H54 (cell line): Measurements from ENCODE around the gene EIF3K.

Experiments used
- DNase-seq: peaks from one replicate; pipeline ENCODE4 v3.0.0; 2011; ENCODE audit warnings: low spot score, mixed read lengths; ENCODE audit not compliant: insufficient read length
- FAIRE-seq: peaks from 3 replicates; lab custom pipeline; 2011; peaks lifted over from hg19 to GRCh38; lab: Jason Lieb, UNC
- POLR2A ChIP-seq: IDR thresholded peaks from 2 replicates; pipeline ENCODE4 v1.6.1; 2011; ENCODE audit warnings: low read depth, mild to moderate bottlenecking, low read length

Gene EIF3K

DNA sequence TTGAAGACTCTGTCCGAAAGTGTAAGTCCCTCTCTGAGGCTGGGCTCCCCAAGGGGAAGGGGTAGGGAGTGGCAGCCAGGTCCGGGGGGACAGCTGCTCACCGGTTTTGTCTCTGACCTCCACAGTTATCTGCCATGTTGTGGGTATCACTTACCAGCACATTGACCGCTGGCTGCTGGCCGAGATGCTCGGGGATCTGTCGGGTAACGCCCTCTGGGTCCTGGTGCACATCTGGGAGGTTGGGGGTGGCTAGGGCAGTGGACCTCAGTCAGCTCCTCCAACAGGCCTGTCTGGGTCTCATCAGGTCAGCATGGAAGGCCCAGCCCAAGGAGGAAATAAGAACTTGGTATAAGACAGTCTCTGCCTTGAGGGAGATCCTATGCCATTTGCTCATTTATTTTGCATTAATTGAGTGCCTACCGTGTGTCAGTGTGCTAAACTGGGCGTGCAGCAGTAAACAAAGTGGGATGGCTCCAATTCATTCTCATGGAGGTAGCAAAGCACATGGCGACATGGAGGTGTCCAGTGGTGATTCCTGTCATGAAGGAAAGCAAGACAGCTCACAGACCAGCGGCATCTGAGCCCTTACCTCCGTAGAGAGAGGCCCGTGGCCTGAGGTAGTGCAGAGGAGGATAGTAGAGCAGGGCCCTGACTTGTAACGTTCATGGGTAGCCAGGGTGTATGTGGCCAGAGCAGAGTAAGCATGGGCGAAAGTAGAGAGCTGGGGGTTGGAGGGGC lies 13.7 kb downstream of the EIF3K start:
- no peak for TF ChIP-seq POLR2A
- no peak for DNase-seq
- no peak for FAIRE-seq

DNA sequence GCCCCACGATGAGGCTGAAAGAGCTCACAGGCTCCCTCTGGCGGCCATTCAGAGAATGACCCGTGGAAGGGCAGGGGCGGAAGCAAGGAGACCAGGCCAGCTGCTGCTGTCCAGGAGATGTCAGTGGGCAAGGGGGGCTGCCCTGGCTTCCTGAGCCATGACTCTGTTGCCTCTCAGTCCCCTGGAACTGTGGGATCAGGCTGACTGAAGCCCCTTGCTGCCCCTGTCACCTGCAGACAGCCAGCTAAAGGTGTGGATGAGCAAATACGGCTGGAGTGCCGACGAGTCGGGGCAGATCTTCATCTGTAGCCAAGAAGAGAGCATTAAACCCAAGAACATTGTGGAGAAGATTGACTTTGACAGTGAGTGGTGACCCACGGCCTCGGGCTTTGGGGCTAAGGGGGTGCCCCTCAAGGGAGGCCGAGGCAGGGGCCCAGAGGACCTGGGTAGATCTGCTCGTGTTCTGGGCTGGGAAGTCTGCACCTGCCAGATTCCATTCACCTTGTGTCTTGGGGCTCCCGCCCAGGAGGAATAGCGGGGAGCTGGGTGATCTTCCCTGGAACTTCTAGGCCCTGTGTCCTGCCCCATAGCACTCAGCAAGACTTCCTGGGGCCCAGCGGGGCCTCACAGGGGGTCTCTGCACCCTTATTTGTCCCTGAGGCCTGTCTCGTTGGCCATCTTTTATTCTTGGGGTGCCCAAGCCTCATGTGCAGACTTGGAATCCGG lies 15.9 kb downstream of the EIF3K start:
- no peak for DNase-seq

DNA sequence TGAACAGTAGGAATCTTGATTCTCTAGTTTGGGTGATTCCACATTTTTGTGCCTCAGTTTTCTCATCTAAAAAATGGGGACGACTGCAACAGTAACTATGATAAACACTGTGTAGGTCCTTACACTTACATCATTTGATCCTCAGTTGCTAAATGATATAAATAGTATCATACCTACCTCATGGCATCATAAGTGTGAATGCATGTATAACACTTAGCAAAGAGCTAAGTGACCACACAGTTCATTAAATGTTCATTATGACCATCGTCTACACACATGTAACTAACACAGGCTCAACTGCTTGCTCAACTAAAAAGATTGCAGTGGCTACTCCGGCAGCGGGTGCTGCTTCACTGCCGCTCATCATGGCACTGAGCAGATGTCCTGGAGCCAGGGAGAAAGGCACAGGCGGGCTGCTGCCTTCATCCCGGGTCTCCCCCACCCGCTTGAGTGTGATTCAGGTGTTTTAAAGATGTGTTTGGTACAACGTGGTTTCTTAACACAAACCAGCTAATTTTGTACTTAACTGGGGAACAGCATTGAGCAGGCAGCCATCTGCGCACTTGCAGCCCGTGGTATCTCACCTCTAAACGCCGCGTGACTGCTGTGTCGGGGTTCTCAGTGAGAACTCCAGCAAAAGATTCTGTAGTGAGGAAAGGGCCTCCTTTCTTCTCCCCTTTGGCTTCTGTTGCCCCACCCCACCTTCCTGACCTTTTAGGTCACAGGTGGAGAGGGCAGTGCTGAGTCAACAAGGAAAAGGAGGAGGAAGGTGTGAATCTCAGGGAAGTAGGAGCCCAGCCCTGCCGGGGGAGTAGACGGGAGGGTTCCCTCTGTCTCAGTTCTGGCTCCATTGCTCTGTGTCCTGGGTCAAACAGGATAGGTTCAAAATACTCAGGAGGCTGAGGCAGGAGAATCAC lies 16.8 kb downstream of the EIF3K start:
- DNase-seq, result no peak
- FAIRE-seq, result no peak
- TF ChIP-seq POLR2A, result no peak

More for the DNA sequence above, 15.9 kb downstream of the EIF3K start:
- no peak for FAIRE-seq
- no peak for TF ChIP-seq POLR2A

DNA sequence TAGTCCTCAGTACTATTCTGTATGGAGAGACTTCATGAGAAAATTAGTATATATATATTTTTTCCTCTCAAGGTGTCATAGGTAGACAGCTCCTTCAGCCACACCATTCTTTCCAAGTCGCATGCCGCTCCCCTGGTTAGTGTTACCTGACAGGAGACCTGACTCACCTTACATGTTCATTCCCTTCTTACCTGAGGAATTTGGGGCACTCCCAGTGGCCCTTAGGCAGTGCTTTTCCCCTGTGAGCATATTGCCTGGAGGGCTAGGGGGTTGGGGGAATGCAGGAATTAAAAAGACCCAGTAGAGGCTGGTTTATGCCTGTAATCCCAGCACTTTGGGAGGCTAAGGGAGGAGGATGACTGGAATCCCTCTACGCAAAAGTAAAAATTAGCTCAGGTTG lies 19.5 kb downstream of the EIF3K start:
- TF ChIP-seq POLR2A, result no peak
- FAIRE-seq (no peak), DNase-seq (no peak)

DNA sequence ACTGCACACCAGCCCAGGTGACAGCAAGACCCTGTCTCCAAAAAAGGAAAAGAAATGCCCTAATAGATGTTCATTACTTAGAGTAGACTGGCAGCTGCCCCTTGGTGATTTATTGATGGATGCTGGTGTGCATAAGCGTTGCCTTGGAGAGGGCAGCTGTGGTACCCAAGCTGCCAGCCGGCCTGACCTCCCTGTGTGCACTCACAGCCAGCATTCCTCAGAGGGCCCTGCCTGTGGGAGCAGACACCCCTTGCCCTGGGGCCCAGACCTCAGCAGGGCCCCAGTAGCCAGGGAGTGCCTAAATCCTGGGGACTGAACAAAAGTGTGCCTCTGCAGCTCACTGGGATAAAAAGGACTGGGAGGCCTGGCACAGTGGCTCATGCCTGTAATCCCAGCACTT lies 20.7 kb downstream of the EIF3K start:
- DNase-seq (no peak), FAIRE-seq (no peak)
- TF ChIP-seq POLR2A, result no peak

DNA sequence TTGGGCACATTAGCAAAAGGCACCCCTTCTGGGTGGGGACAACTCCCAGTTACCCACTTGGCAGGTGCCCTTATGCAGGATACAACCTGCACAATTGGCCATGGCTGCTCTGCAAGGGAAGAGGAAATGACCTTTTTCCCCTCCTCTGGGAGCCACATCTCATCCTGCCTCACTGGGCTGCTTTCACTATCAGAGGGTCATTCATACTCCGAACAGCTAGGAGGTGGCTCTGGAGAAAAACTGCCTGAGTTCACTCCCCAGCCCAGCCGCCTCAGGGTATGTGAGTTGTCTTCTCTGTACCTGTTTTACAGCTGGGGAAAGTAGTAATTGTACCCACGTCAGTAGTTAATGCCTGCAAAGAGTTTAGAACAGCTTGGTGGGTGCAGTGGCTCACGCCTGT lies 21.4 kb downstream of the EIF3K start:
- DNase-seq (no peak), FAIRE-seq (no peak)
- no peak for TF ChIP-seq POLR2A

DNA sequence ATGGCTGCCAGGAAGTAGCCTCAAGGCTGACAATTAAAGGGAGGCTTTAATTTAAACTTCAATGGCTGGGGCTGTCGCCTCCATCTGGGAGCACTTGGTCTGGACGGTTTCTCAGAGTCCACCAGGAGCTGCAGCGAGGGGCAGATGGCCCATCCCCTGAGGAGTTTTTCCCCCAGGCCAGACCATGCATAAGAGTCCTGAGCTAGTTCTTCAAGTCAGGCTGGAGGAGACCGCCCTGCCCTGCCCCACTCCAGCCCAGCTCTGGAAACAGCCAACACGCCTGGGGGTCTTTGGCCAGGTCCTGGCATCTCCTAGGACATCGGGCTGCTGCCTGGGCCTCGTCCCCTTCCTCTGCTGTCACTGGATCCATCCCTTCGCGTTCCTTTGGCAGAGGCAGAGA lies 23.2 kb downstream of the EIF3K start:
- FAIRE-seq (no peak), DNase-seq (no peak)
- no peak for TF ChIP-seq POLR2A

DNA sequence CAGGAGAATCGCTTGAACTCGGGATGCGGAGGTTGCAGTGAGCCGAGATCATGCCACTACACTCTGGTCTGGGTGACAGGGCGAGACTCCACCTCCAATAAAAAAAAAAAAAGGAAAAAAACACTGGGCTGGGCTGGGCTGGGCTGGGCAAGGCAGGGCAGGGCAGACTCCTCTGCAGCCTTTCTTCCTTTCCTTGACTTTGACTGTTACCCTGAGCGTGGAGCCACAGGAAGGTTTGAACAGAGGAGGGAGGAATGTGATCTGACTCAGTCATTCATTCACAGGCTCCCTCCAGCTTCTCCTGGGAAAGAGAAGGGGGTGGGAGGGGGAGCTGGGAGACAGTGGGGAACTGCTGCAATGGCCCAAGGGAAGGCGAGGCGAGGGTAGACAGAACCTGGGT lies 25.7 kb downstream of the EIF3K start:
- no peak for TF ChIP-seq POLR2A
- FAIRE-seq (no peak), DNase-seq (no peak)

DNA sequence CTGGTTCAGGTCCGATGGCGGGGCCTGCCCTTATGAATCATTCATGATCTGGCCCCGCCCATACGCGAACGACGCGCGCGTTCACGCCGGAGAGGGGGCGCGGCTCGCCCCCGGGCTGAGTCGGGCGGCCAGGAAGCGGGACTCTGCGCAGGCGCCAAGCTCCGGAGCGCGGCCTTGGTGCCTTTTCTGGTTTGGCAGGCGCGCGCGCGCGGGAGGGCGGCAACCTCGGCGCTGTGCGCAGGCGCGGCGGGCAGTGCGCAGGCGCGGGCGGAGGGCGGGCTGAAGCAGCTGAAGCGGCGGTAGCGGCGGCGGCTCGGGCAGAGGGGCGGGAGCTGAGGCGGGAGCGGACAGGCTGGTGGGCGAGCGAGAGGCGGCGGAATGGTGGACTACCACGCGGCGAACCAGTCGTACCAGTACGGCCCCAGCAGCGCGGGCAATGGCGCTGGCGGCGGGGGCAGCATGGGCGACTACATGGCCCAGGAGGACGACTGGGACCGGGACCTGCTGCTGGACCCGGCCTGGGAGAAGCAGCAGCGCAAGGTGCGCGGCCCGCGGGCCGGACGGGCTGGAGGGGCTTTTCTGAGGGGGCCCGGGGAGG lies 28.5 kb downstream of the EIF3K start, which contains the start of gene ACTN4:
TSS of gene ACTN4 (plus strand) at position 282 of the 598 bp plus-strand sequence. CDS start at position 379, 97 bp downstream.
- TF ChIP-seq POLR2A, result peak; percentile 100
- peak; percentile 93 for DNase-seq
- peak; percentile 48 for FAIRE-seq

DNA sequence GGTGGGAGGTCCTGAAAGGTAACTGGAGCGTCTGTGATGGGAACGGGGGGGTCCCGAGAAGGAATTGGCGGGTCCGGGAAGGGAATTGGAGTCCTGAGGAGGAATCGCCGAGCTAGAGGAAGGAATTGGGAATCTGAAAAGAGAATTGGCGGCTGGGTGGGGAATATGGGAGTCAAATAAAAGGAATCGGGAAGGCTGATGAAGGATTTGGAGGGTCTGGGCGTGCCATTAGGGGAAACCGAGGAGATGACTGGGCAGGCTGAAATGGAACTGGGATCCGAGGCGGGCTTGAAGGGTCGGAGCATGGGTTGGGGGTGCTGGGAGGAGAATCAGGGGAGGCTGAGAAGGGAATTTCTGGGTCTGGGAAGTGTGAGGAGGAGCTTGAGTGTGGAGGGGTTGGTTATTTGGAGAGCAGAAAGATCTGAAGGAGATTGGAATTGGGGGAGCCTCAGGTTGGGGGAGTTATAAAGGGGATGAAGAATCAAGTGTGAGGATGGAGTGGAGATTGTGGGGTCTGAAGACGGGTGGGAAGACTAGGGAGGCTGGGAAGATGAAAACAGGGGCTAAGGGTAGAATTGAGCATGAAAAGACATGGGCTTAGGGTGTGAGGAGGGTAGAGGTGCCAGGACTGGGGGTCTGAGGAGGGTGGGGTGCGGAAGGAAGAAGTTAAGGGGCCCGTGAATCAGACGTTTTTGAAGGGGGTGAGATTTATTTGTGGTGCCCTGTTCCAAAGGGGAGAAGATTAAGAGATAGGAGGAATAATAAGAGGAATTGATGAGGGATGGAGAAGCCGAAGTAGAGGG lies 29.2 kb downstream of the EIF3K start:
- DNase-seq (no peak), FAIRE-seq (no peak)
- TF ChIP-seq POLR2A, result no peak

DNA sequence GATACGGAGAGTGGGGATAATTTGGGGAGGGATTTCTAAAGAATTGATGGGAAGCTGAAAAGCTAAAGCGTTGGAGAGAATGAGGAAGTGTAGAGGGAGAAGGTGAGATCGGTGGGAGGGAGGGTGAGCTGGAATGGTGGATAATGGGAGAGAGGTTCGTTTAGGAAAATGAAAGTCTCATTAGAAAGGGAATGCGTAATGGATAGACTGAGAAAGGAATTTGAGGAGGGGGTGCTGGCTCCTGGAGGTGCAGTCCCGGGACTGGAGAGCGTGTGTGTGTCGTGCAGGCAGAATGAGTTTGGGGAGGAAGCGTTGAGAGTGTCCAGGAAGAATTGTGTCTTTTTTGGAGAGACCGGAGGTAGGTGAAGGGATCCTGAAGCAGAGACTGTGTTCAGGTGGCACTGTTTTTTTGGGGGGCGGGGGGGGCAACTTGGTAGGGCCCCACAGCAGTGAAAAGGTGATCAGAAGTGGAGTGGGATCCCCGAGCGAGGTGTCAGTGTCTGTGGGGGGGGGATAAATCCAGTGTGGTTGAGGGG lies 29.8 kb downstream of the EIF3K start:
- no peak for FAIRE-seq
- no peak for TF ChIP-seq POLR2A
- no peak for DNase-seq
